ENCODE data around the gene TBC1D16. TPM values are rescaled to one million over a fixed set of nuclear protein-coding genes. Genes with fewer than 3 reads are reported as not detected.

The TBC1D16 gene
- total and polyA plus RNA-seq, 2 donors from 2014 or later: 9.1 to 68.0 TPM

- FAIRE-seq (no peak), DNase-seq (no peak)
- peaks cover 0 to 3% (median 0%) of the 10 kb centered on the region in 3 donors for H3K9me3 ChIP-seq (ENCODE audit: control insufficient read depth in 2 of 3, insufficient read depth in 1 of 3, low read length in 3 of 3)
- H3K36me3 ChIP-seq (ENCODE audit: control insufficient read depth in 2 of 3, insufficient read depth in 3 of 3, low read length in 3 of 3): peaks cover 0 to 6% (median 0%) of the 10 kb centered on the region in 3 donors
- intact Hi-C loops (cut with DNase I): no loop called here
- TF ChIP-seq CTCF (IDR thresholded peaks at IDR 0.05; ENCODE audit: borderline replicate concordance, extremely low read depth, insufficient read depth): no peak
- H3K9ac ChIP-seq (ENCODE audit: low read length in 3 of 3): no peak overlapping the region
- H3K27ac ChIP-seq (ENCODE audit: low read depth in 2 of 2, low read length in 2 of 2): no peak overlapping the region
- peaks cover 3 to 16% (median 12%) of the 10 kb centered on the region in 3 donors for H3K4me1 ChIP-seq (ENCODE audit: control insufficient read depth in 2 of 3, insufficient read depth in 2 of 3, low read depth in 1 of 3, low read length in 3 of 3)
- no peak overlapping the region for H3K4me3 ChIP-seq (ENCODE audit: low read length in 3 of 3)
- H3K27me3 ChIP-seq (ENCODE audit: control insufficient read depth, insufficient read depth, low read length): no peaks in the 10 kb centered on the region
Measured at GRCh38 chr17:80021600-80021999, 14.1 kb downstream of the TBC1D16 start.

GRCh38 chr17:80018917-80019651 is 16.6 kb downstream of the TBC1D16 start:
- intact Hi-C loops (cut with DNase I): no loop called here
- DNase-seq: no peak
- H3K27ac ChIP-seq (ENCODE audit: low read depth in 2 of 2, low read length in 2 of 2): peak overlapping the region; percentile 2 to 54
- H3K9me3 ChIP-seq (ENCODE audit: control insufficient read depth in 2 of 3, insufficient read depth in 1 of 3, low read length in 3 of 3): peaks cover 0 to 1% (median 0%) of the 10 kb centered on the region in 3 donors
- no peak for FAIRE-seq
- no peak overlapping the region for H3K9ac ChIP-seq (ENCODE audit: low read length in 3 of 3)
- H3K4me3 ChIP-seq (ENCODE audit: low read length in 3 of 3): no peak overlapping the region
- H3K36me3 ChIP-seq (ENCODE audit: control insufficient read depth in 2 of 3, insufficient read depth in 3 of 3, low read length in 3 of 3): no peaks in the 10 kb centered on the region
- H3K27me3 ChIP-seq (ENCODE audit: control insufficient read depth, insufficient read depth, low read length): no peaks in the 10 kb centered on the region
- TF ChIP-seq CTCF (IDR thresholded peaks at IDR 0.05; ENCODE audit: borderline replicate concordance, extremely low read depth, insufficient read depth): no peak
- H3K4me1 ChIP-seq (ENCODE audit: control insufficient read depth in 2 of 3, insufficient read depth in 2 of 3, low read depth in 1 of 3, low read length in 3 of 3): peaks cover 0 to 8% (median 7%) of the 10 kb centered on the region in 3 donors

GRCh38 chr17:80017226-80018010 is 18.3 kb downstream of the TBC1D16 start:
- H3K27ac ChIP-seq (ENCODE audit: low read depth in 2 of 2, low read length in 2 of 2): no peak overlapping the region
- intact Hi-C loops (cut with DNase I): no loop called here
- no peak overlapping the region for H3K9ac ChIP-seq (ENCODE audit: low read length in 3 of 3)
- peaks cover 0 to 8% (median 4%) of the 10 kb centered on the region in 3 donors for H3K36me3 ChIP-seq (ENCODE audit: control insufficient read depth in 2 of 3, insufficient read depth in 3 of 3, low read length in 3 of 3)
- TF ChIP-seq CTCF (IDR thresholded peaks at IDR 0.05; ENCODE audit: borderline replicate concordance, extremely low read depth, insufficient read depth): no peak
- no peak for FAIRE-seq
- H3K27me3 ChIP-seq (ENCODE audit: control insufficient read depth, insufficient read depth, low read length): no peaks in the 10 kb centered on the region
- peaks cover 0 to 8% (median 4%) of the 10 kb centered on the region in 3 donors for H3K4me1 ChIP-seq (ENCODE audit: control insufficient read depth in 2 of 3, insufficient read depth in 2 of 3, low read depth in 1 of 3, low read length in 3 of 3)
- H3K4me3 ChIP-seq (ENCODE audit: low read length in 3 of 3): no peak overlapping the region
- H3K9me3 ChIP-seq (ENCODE audit: control insufficient read depth in 2 of 3, insufficient read depth in 1 of 3, low read length in 3 of 3): peaks cover 0 to 1% (median 0%) of the 10 kb centered on the region in 3 donors
- DNase-seq: no peak
